H1 (cell line): ENCODE measurements around the gene TM2D1. TPM values are rescaled to one million over a fixed set of nuclear protein-coding genes. Genes with fewer than 3 reads are reported as not detected.

Experiments
- CTCF ChIA-PET: fragments of 300-600 bp; sonication (Branson Sonifier 250); formaldehyde crosslinking; loops from one replicate; lab custom pipeline; 2021; ENCODE audit not compliant: partially characterized antibody; lab: Charles Lee
- POLR2A ChIA-PET: fragments of 300-600 bp; sonication (Branson Sonifier 250); formaldehyde crosslinking; loops from one replicate; lab custom pipeline; 2021; ENCODE audit warnings: inconsistent platforms; ENCODE audit not compliant: partially characterized antibody; lab: Charles Lee
- DNase-seq, 2 experiments: peaks; one replicate each; pipeline versions ENCODE4 v3.0.0 to v3.0.0-alpha.2; 2010 to 2022; ENCODE audit warnings: low spot score in 2 of 2, low read depth in 1 of 2, mixed read lengths in 1 of 2
- FAIRE-seq: peaks from 2 replicates; lab custom pipeline; 2011; peaks lifted over from hg19 to GRCh38; lab: Jason Lieb, UNC
- H2AFZ ChIP-seq: 2 replicates; pipeline ENCODE4 v1.8.1; 2012; ENCODE audit warnings: low read length, inconsistent platforms
- H2AK5ac ChIP-seq: 2 replicates; pipeline ENCODE4 v1.6.1; 2013; ENCODE audit warnings: low read depth, low read length
- H2BK120ac ChIP-seq: replicated peaks from 2 replicates; pipeline ENCODE3; 2013; ENCODE audit warnings: low read depth, low read length, inconsistent platforms
- H2BK12ac ChIP-seq: 2 replicates; pipeline ENCODE4 v1.6.1; 2013; ENCODE audit warnings: low read depth, low read length
- H2BK15ac ChIP-seq: 2 replicates; pipeline ENCODE4 v1.6.1; 2013; ENCODE audit warnings: low read length
- H2BK20ac ChIP-seq: 2 replicates; pipeline ENCODE4 v1.6.1; 2013; ENCODE audit warnings: low read length
- H2BK5ac ChIP-seq: 2 replicates; pipeline ENCODE4 v1.6.1; 2013; ENCODE audit warnings: low read depth, low read length
- H3K14ac ChIP-seq: 2 replicates; pipeline ENCODE4 v1.6.1; 2013; ENCODE audit warnings: inconsistent platforms; ENCODE audit not compliant: insufficient read length
- H3K18ac ChIP-seq: 2 replicates; pipeline ENCODE4 v1.6.1; 2013; ENCODE audit warnings: low read length; ENCODE audit errors: extremely low read depth
- H3K23ac ChIP-seq: 2 replicates; pipeline ENCODE4 v1.6.1; 2013; ENCODE audit warnings: inconsistent platforms; ENCODE audit not compliant: insufficient read length
- H3K23me2 ChIP-seq: 2 replicates; pipeline ENCODE4 v1.6.1; 2013; ENCODE audit warnings: low read depth, low read length
- H3K27ac ChIP-seq: 2 replicates; pipeline ENCODE4 v1.6.1; 2011; ENCODE audit warnings: low read depth, low read length, inconsistent platforms
- H3K27me3 ChIP-seq, 4 experiments: replicated peaks in 1 of 4; 1 replicate in 1 of 4; 2 replicates in 3 of 4; pipeline versions ENCODE4 v1.6.1 to v1.8.1; 2011 to 2013; ENCODE audit warnings: low read length in 3 of 4, mild to moderate bottlenecking in 3 of 4, inconsistent platforms in 2 of 4, mixed read lengths in 2 of 4, moderate library complexity in 1 of 4; ENCODE audit not compliant: control insufficient read depth in 3 of 4, insufficient read depth in 3 of 4; ENCODE audit errors: extremely low read depth in 1 of 4
- H3K36me3 ChIP-seq, 4 experiments: 2 replicates each; pipeline versions ENCODE4 v1.6.1 to v1.8.1; 2011 to 2013; ENCODE audit warnings: mild to moderate bottlenecking in 4 of 4, low read length in 3 of 4, moderate library complexity in 2 of 4, control low read depth in 1 of 4, inconsistent platforms in 1 of 4; ENCODE audit not compliant: insufficient read depth in 4 of 4, control insufficient read depth in 2 of 4
- H3K4ac ChIP-seq: replicated peaks from 2 replicates; pipeline ENCODE3; 2013; ENCODE audit warnings: low read length, low read depth, mixed read lengths, inconsistent platforms; ENCODE audit not compliant: insufficient read length
- H3K4me1 ChIP-seq, 4 experiments: replicated peaks in 1 of 4; 1 replicate in 1 of 4; 2 replicates in 3 of 4; pipeline versions ENCODE4 v1.6.1 to v1.8.1; 2011 to 2013; ENCODE audit warnings: low read length in 3 of 4, inconsistent platforms in 2 of 4, mixed read lengths in 1 of 4; ENCODE audit not compliant: insufficient read depth in 4 of 4, control insufficient read depth in 3 of 4
- H3K4me2 ChIP-seq, 2 experiments: 2 replicates each; pipeline versions ENCODE4 v1.6.1 to v1.8.1; 2011 to 2013; ENCODE audit warnings: low read depth in 2 of 2, low read length in 2 of 2, control low read depth in 1 of 2, inconsistent platforms in 1 of 2, mild to moderate bottlenecking in 1 of 2; ENCODE audit not compliant: insufficient read depth in 1 of 2
- H3K4me3 ChIP-seq, 4 experiments: fragments of 200-600, 300-600 bp in 1 of 4; sonication (generic), shearing (Covaris generic), sonication (Bioruptor Twin) in 1 of 4; 2 replicates each; pipeline versions ENCODE4 v1.5.1 to v1.8.1; 2011 to 2016; ENCODE audit warnings: low read length in 4 of 4, low read depth in 3 of 4, control low read depth in 2 of 4, inconsistent platforms in 2 of 4, mild to moderate bottlenecking in 2 of 4, mixed read lengths in 1 of 4, moderate library complexity in 1 of 4; ENCODE audit not compliant: insufficient read depth in 2 of 4; ENCODE audit errors: extremely low read depth in 1 of 4
- H3K56ac ChIP-seq: replicated peaks from 2 replicates; pipeline ENCODE3; 2013; ENCODE audit warnings: low read depth, mild to moderate bottlenecking, mixed read lengths, low read length, inconsistent platforms; ENCODE audit not compliant: insufficient read length
- H3K79me1 ChIP-seq: 2 replicates; pipeline ENCODE4 v1.6.1; 2013; ENCODE audit warnings: low read depth, low read length, control low read depth
- H3K79me2 ChIP-seq, 2 experiments: 2 replicates each; pipeline versions ENCODE4 v1.6.1 to v1.8.1; 2012 to 2013; ENCODE audit warnings: low read length in 2 of 2, mild to moderate bottlenecking in 2 of 2, inconsistent platforms in 1 of 2; ENCODE audit not compliant: insufficient read depth in 2 of 2, control insufficient read depth in 1 of 2
- H3K9ac ChIP-seq, 4 experiments: replicated peaks in 1 of 4; 1 replicate in 1 of 4; 2 replicates in 3 of 4; pipeline versions ENCODE4 v1.6.1 to v1.8.1; 2011 to 2013; ENCODE audit warnings: low read depth in 3 of 4, low read length in 3 of 4, control low read depth in 2 of 4, mild to moderate bottlenecking in 2 of 4, moderate library complexity in 2 of 4, inconsistent platforms in 1 of 4; ENCODE audit errors: extremely low read depth in 1 of 4
- H3K9me3 ChIP-seq, 2 experiments: 2 replicates each; pipeline versions ENCODE4 v1.6.1 to v1.8.1; 2012 to 2013; ENCODE audit warnings: mild to moderate bottlenecking in 2 of 2, moderate library complexity in 2 of 2, control low read depth in 1 of 2, inconsistent platforms in 1 of 2, low read depth in 1 of 2, low read length in 1 of 2, mixed read lengths in 1 of 2; ENCODE audit not compliant: insufficient read depth in 2 of 2
- H4K20me1 ChIP-seq, 2 experiments: replicated peaks in 1 of 2; 2 replicates each; pipeline versions ENCODE3 to v1.8.1; 2011 to 2013; ENCODE audit warnings: inconsistent platforms in 2 of 2, low read length in 2 of 2, mild to moderate bottlenecking in 1 of 2; ENCODE audit not compliant: insufficient read depth in 2 of 2, control insufficient read depth in 1 of 2
- H4K5ac ChIP-seq: 2 replicates; pipeline ENCODE4 v1.6.1; 2013; ENCODE audit warnings: low read length, low read depth, mixed read lengths, inconsistent platforms; ENCODE audit not compliant: insufficient read length
- H4K8ac ChIP-seq: 2 replicates; pipeline ENCODE4 v1.8.0; 2013; ENCODE audit warnings: mild to moderate bottlenecking, moderate library complexity, low read length, inconsistent platforms; ENCODE audit not compliant: insufficient read depth; ENCODE audit errors: extremely low read depth
- H4K91ac ChIP-seq: replicated peaks from 2 replicates; pipeline ENCODE3; 2013; ENCODE audit warnings: low read length, mixed read lengths, inconsistent platforms; ENCODE audit not compliant: insufficient read length
- GTF2F1 ChIP-seq: IDR thresholded peaks from 2 replicates; pipeline ENCODE4 v1.6.1; 2012; ENCODE audit warnings: low read depth, low read length, improper control_type of control experiment, borderline replicate concordance
- RBBP5 ChIP-seq: IDR thresholded peaks from 2 replicates; pipeline ENCODE4 v1.7.1; 2012; ENCODE audit warnings: low read depth, mild to moderate bottlenecking, inconsistent platforms, low read length, moderate library complexity, borderline replicate concordance
- SIRT6 ChIP-seq: IDR thresholded peaks from one replicate; pipeline ENCODE4 v1.7.1; 2012; ENCODE audit warnings: low read length, inconsistent platforms
- WGBS, 2 experiments: shearing (Covaris generic) in 1 of 2; methylation state at CpG; one replicate each; pipeline versions ENCODE4 v1.1.6 to v1.1.7; 2013 to 2015; ENCODE audit warnings: low lambda C conversion rate in 2 of 2, mixed read lengths in 2 of 2, inconsistent platforms in 1 of 2, low coverage in 1 of 2, missing lambda C conversion rate in 1 of 2; ENCODE audit not compliant: insufficient replicate concordance in 2 of 2, insufficient coverage in 1 of 2, insufficient read length in 1 of 2; ENCODE audit errors: extremely low coverage in 1 of 2, missing lambda C conversion rate in 1 of 2; 5-methylcytosine and 5-hydroxymethylcytosine counted together
- polyA plus RNA-seq, 7 experiments: library from polyadenylated mRNA; depleted of rRNA in 3 of 7; stranded (reverse) in 5 of 7; unstranded in 2 of 7; fragments of >200 nt in 5 of 7; fragments of 200-250 nt in 2 of 7; gene quantifications; 1 replicate in 5 of 7; 2 replicates in 1 of 7; 4 replicates in 1 of 7; pipeline versions ENCODE4 v1.2.1 to v1.2.3, GENCODE V29; 2011 to 2013; ENCODE audit warnings: missing spikeins in 2 of 7, mixed read lengths in 2 of 7
- total RNA-seq: library from RNA; stranded (reverse); fragmentation: NEBNext Ultra II Directional; extraction: Animal tissue kit (Norgen Biotek cat#: 25700); gene quantifications from 2 replicates; pipeline ENCODE4 v1.2.1, GENCODE V29; 2021

Gene TM2D1
- total and polyA plus RNA-seq, 2 of the 8 experiments (the other 6 are each of a cell fraction or from before 2014, with no cell fraction given), result 17.7 to 20.5 TPM

- 72% methylated on average over 1 of the region's 1 CpG; no CpG with 5 or more reads in 1 of the 2 experiments for WGBS, 2 experiments
- Histone ChIP-seq H4K20me1 (peaks cover 1 to 3% of the 10 kb centered on the region in 2 experiments), H2AFZ (no peak overlapping the region), H3K27ac (no peak overlapping the region), H2BK12ac (no peak overlapping the region), H3K18ac (no peak overlapping the region), H4K5ac (no peak overlapping the region), H4K8ac (no peak overlapping the region), H3K9ac (no peak overlapping the region), H2BK15ac (no peak overlapping the region), H3K27me3 (no peaks in the 10 kb centered on the region), H3K4me2 (no peak overlapping the region), H3K4me3 (no peak overlapping the region), H3K79me2 (peaks cover 0 to 76% of the 10 kb centered on the region in 2 experiments; a peak in 3 of 4 replicates), H3K23ac (no peak overlapping the region), H4K91ac (no peak overlapping the region), H3K56ac (no peak overlapping the region), H3K14ac (no peak overlapping the region), H3K9me3 (no peaks in the 10 kb centered on the region), H3K4ac (no peak overlapping the region), H2BK120ac (no peak overlapping the region), H2AK5ac (no peak overlapping the region), H3K23me2 (no peaks in the 10 kb centered on the region), H3K79me1 (peaks cover 4% of the 10 kb centered on the region; the same call in 1 of the 2 replicates), H3K4me1 (peaks cover 0 to 5% (median 0%) of the 10 kb centered on the region in 4 experiments; a peak in 1 of 7 replicates), H3K36me3 (no peaks in the 10 kb centered on the region; a peak in 1 of 8 replicates), H2BK5ac (no peak overlapping the region), H2BK20ac (no peak overlapping the region)
- DNase-seq, result no peak
- FAIRE-seq, result no peak
- POLR2A ChIA-PET, result interaction anchor here (1.3 kb wide), 1 partner anchor 10 kb away, joined by 6 read pairs; no protein-coding TSS in a partner anchor
- no peak for TF ChIP-seq GTF2F1
- TF ChIP-seq SIRT6, result no peak
- no peak for TF ChIP-seq RBBP5
- CTCF ChIA-PET, result interaction anchor here (0.6 kb wide), 2 partner anchors 38 to 101 kb away, joined by 3 read pairs; no protein-coding TSS in a partner anchor
Observed at GRCh38 chr1:61752921-61753389, 28.0 kb upstream of the TM2D1 start.
